RWPE1 (cell line): ENCODE data around the gene PALM2AKAP2.

Experiments
- CTCF ChIA-PET: fragments of 350-600 bp; sonication (Branson Sonifier 250); formaldehyde crosslinking; extraction: SDS; loops from one replicate; lab custom pipeline; 2021; lab: Yijun Ruan, JAX
- POLR2A ChIA-PET: fragments of 400-600 bp; formaldehyde crosslinking; extraction: SDS; loops from one replicate; lab custom pipeline; 2020; ENCODE audit warnings: antibody characterized with exemption; ENCODE audit not compliant: low non-redundant PET; lab: Yijun Ruan, JAX
- DNase-seq: peaks from one replicate; pipeline ENCODE4 v3.0.0; 2012; ENCODE audit warnings: low spot score
- H3K27ac ChIP-seq: fragments of 450-650 bp; 2 replicates; pipeline ENCODE4 v1.5.1; 2017
- TF ChIP-seq, protein P1 (sequence below): fragments of 450-650 bp; conservative IDR thresholded peaks from 2 replicates; pipeline ENCODE4 v1.5.1; 2017; ENCODE audit warnings: low read depth, mild to moderate bottlenecking

The PALM2AKAP2 gene

DNA sequence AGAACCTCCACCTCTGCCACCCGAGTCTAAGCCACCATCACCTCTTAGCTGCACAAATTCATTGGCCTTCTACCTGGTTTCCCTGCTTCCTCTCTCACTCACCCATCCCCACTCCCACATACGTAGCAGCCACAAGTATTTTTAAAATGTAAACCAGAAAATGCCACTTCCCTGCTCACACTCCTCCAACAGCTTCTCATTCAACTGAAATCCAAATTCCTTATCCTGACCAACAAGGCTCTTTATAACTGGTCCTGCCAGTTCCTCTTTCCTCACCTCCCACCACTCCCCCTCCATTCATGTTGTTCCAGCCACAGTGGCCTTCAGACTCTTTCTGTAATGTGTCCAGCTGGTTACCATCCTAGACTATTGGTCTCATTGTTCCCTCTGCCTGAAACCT lies 25.0 kb upstream of the PALM2AKAP2 start:
- TF ChIP-seq, protein P1, sequence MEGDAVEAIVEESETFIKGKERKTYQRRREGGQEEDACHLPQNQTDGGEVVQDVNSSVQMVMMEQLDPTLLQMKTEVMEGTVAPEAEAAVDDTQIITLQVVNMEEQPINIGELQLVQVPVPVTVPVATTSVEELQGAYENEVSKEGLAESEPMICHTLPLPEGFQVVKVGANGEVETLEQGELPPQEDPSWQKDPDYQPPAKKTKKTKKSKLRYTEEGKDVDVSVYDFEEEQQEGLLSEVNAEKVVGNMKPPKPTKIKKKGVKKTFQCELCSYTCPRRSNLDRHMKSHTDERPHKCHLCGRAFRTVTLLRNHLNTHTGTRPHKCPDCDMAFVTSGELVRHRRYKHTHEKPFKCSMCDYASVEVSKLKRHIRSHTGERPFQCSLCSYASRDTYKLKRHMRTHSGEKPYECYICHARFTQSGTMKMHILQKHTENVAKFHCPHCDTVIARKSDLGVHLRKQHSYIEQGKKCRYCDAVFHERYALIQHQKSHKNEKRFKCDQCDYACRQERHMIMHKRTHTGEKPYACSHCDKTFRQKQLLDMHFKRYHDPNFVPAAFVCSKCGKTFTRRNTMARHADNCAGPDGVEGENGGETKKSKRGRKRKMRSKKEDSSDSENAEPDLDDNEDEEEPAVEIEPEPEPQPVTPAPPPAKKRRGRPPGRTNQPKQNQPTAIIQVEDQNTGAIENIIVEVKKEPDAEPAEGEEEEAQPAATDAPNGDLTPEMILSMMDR: no peak
- H3K27ac ChIP-seq: no peak overlapping the region
- DNase-seq: no peak
- ChIA-PET CTCF (no interaction called here), POLR2A (no interaction called here)

DNA sequence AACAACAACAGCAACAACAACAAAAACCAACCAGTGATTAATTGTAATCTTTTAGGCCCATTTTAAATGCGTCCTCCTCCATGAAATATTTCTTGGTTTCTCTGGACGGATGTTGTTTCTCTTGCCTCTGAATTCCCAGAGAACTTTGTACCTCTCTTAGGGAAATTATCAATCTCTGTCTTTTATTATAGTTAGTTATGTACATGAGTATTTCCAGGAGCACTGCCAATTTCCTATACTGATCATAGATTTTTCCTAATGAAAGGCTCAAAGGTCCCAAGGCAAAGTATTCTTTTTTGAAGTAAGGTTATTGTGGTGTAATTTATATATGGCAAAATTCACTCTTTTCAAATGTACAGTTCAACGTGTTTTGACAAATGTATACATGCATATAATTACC lies 20.4 kb upstream of the PALM2AKAP2 start:
- CTCF ChIA-PET: no interaction called here
- POLR2A ChIA-PET: no interaction called here
- TF ChIP-seq, protein P1: no peak
- no peak overlapping the region for H3K27ac ChIP-seq
- no peak for DNase-seq

DNA sequence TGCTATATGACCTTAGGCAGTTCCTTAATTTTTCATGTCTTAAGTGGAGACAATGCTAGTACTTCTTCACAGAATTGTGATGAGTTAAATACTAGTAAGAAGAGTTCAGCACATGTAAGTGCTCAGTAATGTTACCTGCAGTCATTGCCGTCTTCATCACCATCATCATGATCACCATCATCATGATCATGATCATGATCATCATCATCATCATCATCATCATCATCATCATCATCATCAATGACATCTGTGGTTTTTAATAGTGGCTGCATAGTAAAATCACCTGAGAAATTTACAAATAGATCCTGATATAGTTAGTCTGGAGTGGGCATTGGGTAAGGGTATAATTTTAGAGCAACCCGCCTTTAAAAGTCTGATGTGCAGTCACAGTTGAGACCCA lies 14.7 kb upstream of the PALM2AKAP2 start:
- POLR2A ChIA-PET: no interaction called here
- no peak overlapping the region for H3K27ac ChIP-seq
- DNase-seq: no peak
- TF ChIP-seq, protein P1: no peak
- CTCF ChIA-PET: no interaction called here

DNA sequence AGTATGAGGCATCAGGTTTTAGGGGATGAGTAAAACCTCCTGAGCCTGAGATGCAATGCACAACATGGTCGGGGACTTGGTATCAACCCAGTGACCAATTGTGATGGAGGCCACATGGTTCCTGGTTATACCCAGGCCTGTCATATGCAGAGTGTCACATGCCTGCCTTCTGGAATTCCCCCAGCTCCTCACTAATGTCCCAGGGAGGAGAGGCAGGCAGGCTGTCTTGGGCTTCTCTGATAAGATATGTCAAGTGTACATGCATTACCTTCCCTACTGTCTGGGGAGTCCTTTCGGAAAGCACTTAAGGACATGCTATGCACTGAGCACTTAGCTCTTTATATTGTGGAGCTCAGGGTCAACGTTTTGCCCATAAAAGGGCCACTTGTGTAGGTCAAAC lies 14.2 kb upstream of the PALM2AKAP2 start:
- TF ChIP-seq, protein P1: no peak
- peak overlapping the region; percentile 52 for H3K27ac ChIP-seq
- ChIA-PET POLR2A (no interaction called here), CTCF (no interaction called here)
- DNase-seq: no peak

DNA sequence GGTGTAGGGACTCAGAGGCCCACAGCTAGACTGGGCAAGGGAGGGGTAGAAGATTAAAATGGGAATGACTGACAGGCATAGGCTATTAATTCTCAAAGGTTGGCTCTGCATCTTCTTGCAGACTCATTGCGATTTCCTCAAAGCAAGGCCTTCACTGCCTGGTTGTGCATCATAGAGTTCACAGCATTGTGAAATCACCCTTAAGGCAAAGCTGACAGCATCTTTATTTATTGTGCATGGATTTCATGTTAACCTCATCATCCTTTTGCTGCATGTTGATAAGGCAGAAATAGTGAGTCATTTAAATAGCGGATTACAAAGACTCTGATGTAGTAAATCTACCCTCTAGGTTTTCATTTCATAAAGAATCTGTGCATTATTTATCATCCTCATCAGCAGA lies 13.6 kb upstream of the PALM2AKAP2 start:
- H3K27ac ChIP-seq: peak overlapping the region; percentile 63
- POLR2A ChIA-PET: no interaction called here
- peak; percentile 91 for DNase-seq
- CTCF ChIA-PET: no interaction called here
- TF ChIP-seq, protein P1: no peak

DNA sequence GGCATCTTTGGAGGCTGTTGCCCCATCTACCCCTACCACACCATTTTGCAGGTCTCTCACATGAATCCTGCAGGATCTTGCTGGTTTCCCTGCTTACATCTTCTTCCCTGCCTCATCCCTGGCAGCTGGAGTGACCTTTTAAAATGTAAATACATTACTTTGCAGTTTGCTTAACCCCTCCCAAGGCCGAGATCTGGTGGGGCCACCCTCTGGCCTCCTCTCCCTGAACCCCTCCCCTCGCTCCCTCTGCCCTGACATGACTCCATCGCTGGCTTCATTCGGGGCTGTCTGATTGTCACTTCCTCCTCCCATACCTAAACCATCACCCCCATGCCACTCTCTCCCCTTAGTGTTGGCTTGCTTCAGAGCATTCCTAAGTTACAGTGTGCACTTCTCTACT lies 12.6 kb upstream of the PALM2AKAP2 start:
- POLR2A ChIA-PET: no interaction called here
- TF ChIP-seq, protein P1: no peak
- DNase-seq: no peak
- CTCF ChIA-PET: no interaction called here
- peak overlapping the region; percentile 63 for H3K27ac ChIP-seq

DNA sequence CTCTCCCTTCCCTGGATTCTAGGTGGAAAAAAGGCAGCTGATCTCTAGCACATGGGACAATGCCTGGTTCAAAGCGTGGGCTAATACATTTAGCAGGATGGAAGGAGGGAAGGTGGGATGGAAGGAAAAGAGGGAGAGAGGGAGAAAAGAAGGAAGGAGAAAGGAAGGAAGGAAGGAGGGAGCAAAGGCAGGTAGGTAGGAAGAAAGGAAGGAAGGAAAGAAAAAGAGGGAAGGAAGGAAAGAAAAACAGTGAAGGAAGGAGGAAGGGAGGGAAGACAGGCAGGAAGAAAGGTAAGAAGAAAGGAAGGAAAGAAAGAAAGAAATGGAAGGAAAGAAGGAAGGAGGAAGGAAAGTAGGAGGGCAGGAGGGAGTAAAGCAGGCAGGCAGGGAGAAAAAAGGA lies 12.2 kb upstream of the PALM2AKAP2 start:
- TF ChIP-seq, protein P1: no peak
- ChIA-PET POLR2A (no interaction called here), CTCF (no interaction called here)
- no peak overlapping the region for H3K27ac ChIP-seq
- no peak for DNase-seq
